Activated CD8-positive, alpha-beta memory T cell treated with anti-CD3 and anti-CD28 coated beads for 1 hour (primary cell): ENCODE data around the gene HBA1.
"Not testable (repeated sequence)": the region's sequence is repeated elsewhere in the genome, so short reads cannot be mapped to it uniquely, and the experiment has no call there.

Experiments used
- DNase-seq, 2 donors: peaks; one replicate each; pipeline ENCODE4 v3.0.0-alpha.2; 2020; ENCODE audit warnings: low read depth in 1 of 2; ENCODE audit errors: extremely low read depth in 1 of 2

The HBA1 gene

DNA sequence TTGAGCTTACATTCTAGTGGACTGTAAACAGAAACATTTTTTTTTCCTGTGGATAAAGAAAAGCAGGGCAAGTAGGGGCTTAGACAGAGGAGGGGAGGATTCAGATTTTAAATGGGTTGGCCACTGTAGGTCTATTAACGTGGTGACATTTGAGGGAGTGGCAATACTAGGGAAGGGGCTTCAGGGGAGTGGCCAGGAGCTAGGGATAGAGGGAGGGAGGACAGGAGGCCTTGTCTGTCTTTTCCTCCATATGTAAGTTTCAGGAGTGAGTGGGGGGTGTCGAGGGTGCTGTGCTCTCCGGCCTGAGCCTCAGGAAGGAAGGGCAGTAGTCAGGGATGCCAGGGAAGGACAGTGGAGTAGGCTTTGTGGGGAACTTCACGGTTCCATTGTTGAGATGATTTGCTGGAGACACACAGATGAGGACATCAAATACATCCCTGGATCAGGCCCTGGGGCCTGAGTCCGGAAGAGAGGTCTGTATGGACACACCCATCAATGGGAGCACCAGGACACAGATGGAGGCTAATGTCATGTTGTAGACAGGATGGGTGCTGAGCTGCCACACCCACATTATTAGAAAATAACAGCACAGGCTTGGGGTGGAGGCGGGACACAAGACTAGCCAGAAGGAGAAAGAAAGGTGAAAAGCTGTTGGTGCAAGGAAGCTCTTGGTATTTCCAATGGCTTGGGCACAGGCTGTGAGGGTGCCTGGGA is 17.2 kb upstream of the HBA1 start:
- no peak for DNase-seq

DNA sequence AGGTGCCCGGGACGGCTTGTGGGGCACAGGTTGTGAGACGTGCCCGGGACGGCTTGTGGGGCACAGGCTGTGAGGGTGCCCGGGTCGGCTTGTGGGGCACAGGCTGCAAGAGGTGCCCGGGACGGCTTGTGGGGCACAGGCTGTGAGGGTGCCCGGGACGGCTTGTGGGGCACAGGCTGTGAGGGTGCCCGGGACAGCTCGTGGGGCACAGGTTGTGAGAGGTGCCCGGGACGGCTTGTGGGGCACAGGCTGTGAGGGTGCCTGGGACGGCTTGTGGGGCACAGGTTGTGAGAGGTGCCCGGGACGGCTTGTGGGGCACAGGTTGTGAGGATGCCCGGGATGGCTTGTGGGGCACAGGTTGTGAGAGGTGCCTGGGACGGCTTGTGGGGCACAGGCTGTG is 16.2 kb upstream of the HBA1 start:
- DNase-seq, result not testable (repeated sequence)

DNA sequence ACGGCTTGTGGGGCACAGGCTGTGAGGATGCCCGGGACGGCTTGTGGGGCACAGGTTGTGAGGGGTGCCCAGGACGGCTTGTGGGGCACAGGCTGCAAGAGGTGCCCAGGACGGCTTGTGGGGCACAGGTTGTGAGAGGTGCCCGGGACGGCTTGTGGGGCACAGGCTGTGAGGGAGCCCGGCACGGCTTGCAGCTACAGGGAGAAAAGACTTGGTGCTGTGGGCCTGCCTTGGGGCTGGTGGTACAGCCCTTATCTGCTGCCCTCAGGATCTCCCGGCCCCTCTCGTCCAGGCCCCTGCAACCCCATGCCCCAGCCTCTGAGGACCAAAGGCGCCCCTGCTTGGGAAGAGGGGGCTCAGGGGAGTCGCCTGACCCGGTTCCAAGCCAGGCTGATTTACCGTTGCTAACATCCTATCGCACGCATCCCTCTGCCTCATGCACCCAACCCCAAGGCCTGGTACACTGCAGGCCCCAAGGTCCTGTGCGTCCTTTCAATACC is 15.7 kb upstream of the HBA1 start:
- no peak for DNase-seq

- no peak for DNase-seq
These were observed 14.0 kb upstream of the HBA1 start for GRCh38 chr16:162271-162991.

DNA sequence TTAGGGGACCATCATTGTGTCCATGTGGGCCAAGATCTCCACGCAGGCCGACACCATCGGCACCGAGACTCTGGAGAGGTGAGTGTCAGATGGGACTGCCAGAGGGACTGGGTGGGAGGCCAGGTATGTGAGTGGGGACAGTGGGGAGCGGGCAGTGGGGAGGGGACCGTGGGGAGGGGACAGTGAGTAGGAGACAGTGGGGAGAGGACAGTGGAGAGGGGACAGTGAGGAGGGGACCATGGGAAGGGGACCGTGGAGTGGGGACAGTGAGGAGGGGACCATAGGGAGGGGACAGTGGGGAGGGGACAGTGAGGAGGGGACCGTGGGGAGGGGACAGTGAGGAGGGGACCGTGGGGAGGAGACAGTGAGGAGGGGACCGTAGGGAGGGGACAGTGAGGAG is 13.3 kb upstream of the HBA1 start:
- not testable (repeated sequence) for DNase-seq

DNA sequence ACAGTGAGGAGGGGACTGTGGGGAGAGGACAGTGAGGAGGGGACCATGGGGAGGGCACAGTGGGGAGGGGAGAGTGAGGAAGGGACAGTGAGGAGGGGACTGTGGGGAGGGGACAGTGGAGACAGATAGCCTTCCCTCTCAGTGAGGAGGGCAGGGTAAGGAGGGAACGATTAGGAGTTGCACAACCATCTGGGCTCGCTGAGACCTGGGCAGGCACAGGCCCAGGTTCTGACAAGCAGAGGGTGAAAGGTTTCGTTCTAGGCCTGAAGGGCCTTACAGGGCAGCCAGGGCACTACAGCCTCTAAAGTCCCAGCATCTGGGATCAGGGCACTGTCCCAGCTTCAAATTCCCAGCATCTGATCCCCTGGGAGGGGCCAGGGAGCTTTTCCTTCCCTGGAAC is 12.8 kb upstream of the HBA1 start:
- DNase-seq, result not testable (repeated sequence)

DNA sequence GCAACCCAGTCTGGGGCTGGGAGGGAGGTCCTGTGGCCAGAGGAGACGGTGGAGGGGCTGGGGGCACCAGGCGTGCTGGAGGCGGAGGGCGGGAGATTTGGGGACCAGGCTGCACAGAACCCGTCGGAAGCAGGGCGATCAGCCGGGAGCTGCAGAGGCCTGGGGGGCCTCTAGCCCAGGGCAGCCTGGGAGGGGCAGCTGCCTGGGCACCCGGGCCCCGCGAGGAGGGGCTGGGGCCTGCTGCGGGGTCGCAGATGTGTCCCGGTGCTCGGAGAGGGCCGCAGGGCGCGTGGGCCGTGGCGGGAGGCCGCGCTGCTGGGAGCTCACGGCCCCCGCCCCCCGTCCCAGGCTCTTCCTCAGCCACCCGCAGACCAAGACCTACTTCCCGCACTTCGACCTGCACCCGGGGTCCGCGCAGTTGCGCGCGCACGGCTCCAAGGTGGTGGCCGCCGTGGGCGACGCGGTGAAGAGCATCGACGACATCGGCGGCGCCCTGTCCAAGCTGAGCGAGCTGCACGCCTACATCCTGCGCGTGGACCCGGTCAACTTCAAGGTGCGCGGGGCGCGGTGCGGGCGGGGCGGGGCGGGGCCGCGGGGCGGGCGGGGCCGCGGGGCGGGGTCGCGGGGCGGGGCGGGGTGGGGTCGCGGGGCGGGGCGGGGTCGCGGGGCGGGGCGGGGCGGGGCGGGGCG is 12.2 kb upstream of the HBA1 start:
- not testable (repeated sequence) for DNase-seq

DNA sequence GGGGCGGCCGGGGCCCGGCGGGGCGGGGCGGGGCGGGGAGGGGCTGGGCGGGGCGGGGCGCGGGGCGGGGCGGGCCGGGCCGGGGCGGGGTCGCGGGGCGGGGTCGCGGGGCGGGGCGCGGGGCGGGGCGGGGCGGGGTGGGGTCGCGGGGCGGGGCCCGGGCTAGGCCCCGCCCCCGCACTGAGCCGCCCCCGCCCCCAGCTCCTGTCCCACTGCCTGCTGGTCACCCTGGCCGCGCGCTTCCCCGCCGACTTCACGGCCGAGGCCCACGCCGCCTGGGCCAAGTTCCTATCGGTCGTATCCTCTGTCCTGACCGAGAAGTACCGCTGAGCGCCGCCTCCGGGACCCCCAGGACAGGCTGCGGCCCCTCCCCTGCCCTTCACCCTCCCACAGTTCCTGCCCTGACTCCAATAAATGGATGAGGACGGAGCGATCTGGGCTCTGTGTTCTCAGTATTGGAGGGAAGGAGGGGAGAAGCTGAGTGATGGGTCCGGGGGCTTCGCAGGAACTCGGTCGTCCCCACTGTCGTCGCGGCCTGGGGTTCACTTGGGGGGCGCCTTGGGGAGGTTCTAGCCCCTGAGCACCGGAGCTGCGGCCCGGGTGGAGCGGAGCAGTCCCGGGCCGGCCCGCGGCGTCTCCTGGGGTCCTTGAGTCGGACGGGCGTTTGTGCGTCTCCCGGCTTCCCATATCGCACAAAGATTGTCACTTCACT is 11.5 kb upstream of the HBA1 start:
- DNase-seq, result no peak

DNA sequence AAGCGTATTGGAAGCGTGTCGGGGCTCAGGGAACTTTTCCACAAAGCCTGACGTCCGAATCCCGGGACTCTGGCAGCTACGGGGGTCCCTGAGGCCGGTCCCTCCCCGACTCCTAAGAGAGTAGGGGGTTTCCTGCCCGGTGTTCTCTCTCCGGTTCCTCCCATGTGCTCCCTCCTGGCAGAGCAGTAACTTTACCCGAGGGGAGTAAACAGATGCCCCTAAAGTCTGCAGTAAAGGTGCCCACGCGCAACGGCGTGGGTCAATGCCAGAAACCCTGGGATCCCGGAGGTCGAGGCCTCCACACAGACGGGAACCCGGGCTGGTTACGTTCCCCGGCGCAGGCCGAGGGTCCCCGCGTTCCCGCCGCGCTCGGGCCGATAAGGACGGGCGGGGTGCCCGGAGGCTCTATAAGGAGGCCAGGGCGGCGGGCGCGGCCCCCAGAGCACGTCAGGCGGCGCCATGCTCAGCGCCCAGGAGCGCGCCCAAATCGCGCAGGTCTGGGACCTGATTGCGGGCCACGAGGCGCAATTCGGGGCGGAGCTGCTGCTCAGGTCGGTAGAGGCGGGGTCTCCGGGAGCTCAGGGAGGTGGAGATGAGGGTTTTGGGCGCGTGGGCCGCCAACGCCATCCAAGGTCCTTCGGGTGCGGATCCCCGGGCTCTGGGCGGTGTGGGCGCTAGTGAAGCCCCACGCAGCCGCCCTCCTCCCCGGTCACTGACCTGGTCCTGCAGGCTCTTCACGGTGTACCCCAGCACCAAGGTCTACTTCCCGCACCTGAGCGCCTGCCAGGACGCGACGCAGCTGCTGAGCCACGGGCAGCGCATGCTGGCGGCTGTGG is 10.7 kb upstream of the HBA1 start, which contains the start of gene HBM:
TSS of gene HBM (plus strand) at position 440 of the 836 bp plus-strand sequence. CDS start at position 460, 20 bp downstream.
- DNase-seq, result no peak

GRCh38 chr16:166375-167121 is 9.9 kb upstream of the HBA1 start:
- DNase-seq, result no peak

- no peak for DNase-seq
These were observed 9.3 kb upstream of the HBA1 start for GRCh38 chr16:167122-167690.

DNA sequence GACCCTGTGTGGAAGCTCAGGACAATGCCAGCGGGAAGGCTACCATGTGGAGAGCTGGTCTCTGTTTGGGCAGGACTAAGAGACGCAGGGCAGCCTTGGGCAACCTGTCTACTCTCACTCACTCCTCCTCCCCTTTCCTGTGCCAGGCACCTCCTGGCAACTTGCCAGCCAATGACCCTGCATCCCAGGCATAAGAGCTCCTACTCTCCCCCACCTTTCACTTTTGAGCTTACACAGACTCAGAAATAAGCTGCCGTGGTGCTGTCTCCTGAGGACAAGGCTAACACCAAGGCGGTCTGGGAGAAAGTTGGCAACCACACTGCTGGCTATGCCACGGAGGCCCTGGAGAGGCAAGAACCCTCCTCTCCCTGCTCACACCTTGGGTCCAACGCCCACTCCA is 8.1 kb upstream of the HBA1 start:
- DNase-seq, result no peak

DNA sequence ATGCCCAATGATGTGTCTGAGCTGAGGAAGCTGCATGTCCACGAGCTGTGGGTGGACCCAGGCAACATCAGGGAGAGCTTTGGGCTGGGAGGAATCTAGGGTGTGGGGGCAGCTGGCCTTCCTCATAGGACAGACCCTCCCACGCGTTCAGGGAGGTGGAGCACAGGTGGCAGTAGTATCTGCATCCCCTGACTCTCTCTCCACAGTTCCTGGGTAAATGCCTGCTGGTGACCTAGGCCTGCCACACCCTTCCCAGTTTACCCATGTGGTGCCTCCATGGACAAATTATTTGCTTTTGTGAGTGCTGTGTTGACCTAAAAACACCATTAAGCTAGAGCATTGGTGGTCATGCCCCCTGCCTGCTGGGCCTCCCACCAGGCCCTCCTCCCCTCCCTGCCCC is 7.5 kb upstream of the HBA1 start:
- no peak for DNase-seq

DNA sequence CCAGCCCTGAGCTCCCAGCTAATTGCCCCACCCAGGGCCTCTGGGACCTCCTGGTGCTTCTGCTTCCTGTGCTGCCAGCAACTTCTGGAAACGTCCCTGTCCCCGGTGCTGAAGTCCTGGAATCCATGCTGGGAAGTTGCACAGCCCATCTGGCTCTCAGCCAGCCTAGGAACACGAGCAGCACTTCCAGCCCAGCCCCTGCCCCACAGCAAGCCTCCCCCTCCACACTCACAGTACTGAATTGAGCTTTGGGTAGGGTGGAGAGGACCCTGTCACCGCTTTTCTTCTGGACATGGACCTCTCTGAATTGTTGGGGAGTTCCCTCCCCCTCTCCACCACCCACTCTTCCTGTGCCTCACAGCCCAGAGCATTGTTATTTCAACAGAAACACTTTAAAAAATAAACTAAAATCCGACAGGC is 6.4 kb upstream of the HBA1 start:
- not testable (repeated sequence) for DNase-seq

DNA sequence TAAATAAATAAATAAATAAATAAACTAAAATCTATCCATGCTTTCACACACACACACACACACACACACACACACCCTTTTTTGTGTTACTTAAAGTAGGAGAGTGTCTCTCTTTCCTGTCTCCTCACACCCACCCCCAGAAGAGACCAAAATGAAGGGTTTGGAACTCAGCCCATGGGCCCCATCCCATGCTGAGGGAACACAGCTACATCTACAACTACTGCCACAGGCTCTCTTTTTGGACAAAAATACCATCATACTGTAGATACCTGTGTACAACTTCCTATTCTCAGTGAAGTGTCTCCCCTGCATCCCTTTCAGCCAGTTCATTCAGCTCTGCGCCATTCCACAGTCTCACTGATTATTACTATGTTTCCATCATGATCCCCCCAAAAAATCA is 5.7 kb upstream of the HBA1 start:
- no peak for DNase-seq

- DNase-seq, result not testable (repeated sequence)
These were observed 4.0 kb upstream of the HBA1 start, which contains the start of gene HBA2 for GRCh38 chr16:172374-172941. Gene HBA2, plus strand, starts transcription at chr16:172876. Its CDS starts 37 bp downstream, at chr16:172913.

DNA sequence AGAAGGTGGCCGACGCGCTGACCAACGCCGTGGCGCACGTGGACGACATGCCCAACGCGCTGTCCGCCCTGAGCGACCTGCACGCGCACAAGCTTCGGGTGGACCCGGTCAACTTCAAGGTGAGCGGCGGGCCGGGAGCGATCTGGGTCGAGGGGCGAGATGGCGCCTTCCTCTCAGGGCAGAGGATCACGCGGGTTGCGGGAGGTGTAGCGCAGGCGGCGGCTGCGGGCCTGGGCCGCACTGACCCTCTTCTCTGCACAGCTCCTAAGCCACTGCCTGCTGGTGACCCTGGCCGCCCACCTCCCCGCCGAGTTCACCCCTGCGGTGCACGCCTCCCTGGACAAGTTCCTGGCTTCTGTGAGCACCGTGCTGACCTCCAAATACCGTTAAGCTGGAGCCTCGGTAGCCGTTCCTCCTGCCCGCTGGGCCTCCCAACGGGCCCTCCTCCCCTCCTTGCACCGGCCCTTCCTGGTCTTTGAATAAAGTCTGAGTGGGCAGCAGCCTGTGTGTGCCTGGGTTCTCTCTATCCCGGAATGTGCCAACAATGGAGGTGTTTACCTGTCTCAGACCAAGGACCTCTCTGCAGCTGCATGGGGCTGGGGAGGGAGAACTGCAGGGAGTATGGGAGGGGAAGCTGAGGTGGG is 3.1 kb upstream of the HBA1 start:
- DNase-seq, result not testable (repeated sequence)
